ENCODE data around the gene MUSTN1.
A peak's percentile ranks its signal among the peaks of the same experiment; 100 is the strongest.

The MUSTN1 gene

GRCh38 chr3:52849656-52850055 is 14.8 kb upstream of the MUSTN1 start:
- no peak for DNase-seq

GRCh38 chr3:52848617-52849016 is 13.8 kb upstream of the MUSTN1 start:
- no peak for DNase-seq

GRCh38 chr3:52847726-52848125 is 12.9 kb upstream of the MUSTN1 start:
- no peak for DNase-seq

- DNase-seq, result no peak
These were observed 12.4 kb upstream of the MUSTN1 start for GRCh38 chr3:52847241-52847640.

GRCh38 chr3:52846432-52846965 is 11.7 kb upstream of the MUSTN1 start:
- no peak for DNase-seq

GRCh38 chr3:52845691-52846431 is 11.0 kb upstream of the MUSTN1 start:
- no peak for DNase-seq

- DNase-seq, result peak; percentile 37
These were observed 10.3 kb upstream of the MUSTN1 start for GRCh38 chr3:52845157-52845556.

GRCh38 chr3:52844290-52844975 is 9.6 kb upstream of the MUSTN1 start:
- DNase-seq, result no peak

- DNase-seq, result no peak
These were observed 9.1 kb upstream of the MUSTN1 start for GRCh38 chr3:52843881-52844280.

GRCh38 chr3:52843108-52843865 is 8.5 kb upstream of the MUSTN1 start:
- DNase-seq, result no peak

GRCh38 chr3:52842424-52842823 is 7.6 kb upstream of the MUSTN1 start:
- no peak for DNase-seq

- no peak for DNase-seq
These were observed 7.1 kb upstream of the MUSTN1 start for GRCh38 chr3:52841981-52842340.

GRCh38 chr3:52841211-52841980 is 6.6 kb upstream of the MUSTN1 start:
- DNase-seq, result no peak

GRCh38 chr3:52839892-52840545 is 5.2 kb upstream of the MUSTN1 start:
- no peak for DNase-seq

GRCh38 chr3:52839268-52839575 is 4.4 kb upstream of the MUSTN1 start:
- DNase-seq, result no peak

GRCh38 chr3:52838561-52839267 is 3.9 kb upstream of the MUSTN1 start:
- DNase-seq, result no peak

GRCh38 chr3:52836986-52837385 is 2.2 kb upstream of the MUSTN1 start:
- no peak for DNase-seq

- no peak for DNase-seq
These were observed 1.6 kb upstream of the MUSTN1 start for GRCh38 chr3:52836471-52836845.

- no peak for DNase-seq
These were observed 1.1 kb upstream of the MUSTN1 start for GRCh38 chr3:52835766-52836470.

GRCh38 chr3:52833202-52833601 is 1.6 kb downstream of the MUSTN1 start:
- no peak for DNase-seq

Data from SHP77 treated with DMSO at 0.1 percent for 48 hours (cell line).